ENCODE measurements around the gene CDK5RAP2. TPM values are rescaled to one million over a fixed set of nuclear protein-coding genes. Genes with fewer than 3 reads are reported as not detected.
A peak's percentile ranks its signal among the peaks of the same experiment; 100 is the strongest.

The CDK5RAP2 gene
- total RNA-seq, 1 donor from 2014 or later: 63.6 TPM

GRCh38 chr9:120625222-120625621, 45.3 kb upstream of the CDK5RAP2 start:
- Histone ChIP-seq H3K36me3 (no peaks in the 10 kb centered on the region), H3K27me3 (ENCODE audit: low read depth) (no peaks in the 10 kb centered on the region), H3K4me1 (peaks cover 3% of the 10 kb centered on the region), H3K9me3 (replicated peaks) (no peaks in the 10 kb centered on the region), H3K4me3 (no peak overlapping the region), H3K27ac (replicated peaks) (no peak overlapping the region)
- no peak for DNase-seq
- no peak for TF ChIP-seq CTCF (IDR thresholded peaks at IDR 0.05; ENCODE audit: borderline replicate concordance)
- intact Hi-C loops (cut with micrococcal nuclease): loop anchor here (10.0 kb wide), 1 partner anchor 110 kb away; no protein-coding TSS in a partner anchor

GRCh38 chr9:120622790-120623189, 42.8 kb upstream of the CDK5RAP2 start:
- H3K9me3 ChIP-seq (replicated peaks): no peaks in the 10 kb centered on the region

GRCh38 chr9:120621941-120622340, 42.0 kb upstream of the CDK5RAP2 start:
- no peaks in the 10 kb centered on the region for H3K9me3 ChIP-seq (replicated peaks)
- TF ChIP-seq CTCF (IDR thresholded peaks at IDR 0.05; ENCODE audit: borderline replicate concordance): no peak
- peaks cover 3% of the 10 kb centered on the region for H3K4me1 ChIP-seq
- intact Hi-C loops (cut with micrococcal nuclease): loop anchor here (10.0 kb wide), 1 partner anchor 113 kb away; no protein-coding TSS in a partner anchor
- no peak for DNase-seq
- no peak overlapping the region for H3K4me3 ChIP-seq
- H3K27me3 ChIP-seq (ENCODE audit: low read depth): no peaks in the 10 kb centered on the region
- no peaks in the 10 kb centered on the region for H3K36me3 ChIP-seq
- H3K27ac ChIP-seq (replicated peaks): no peak overlapping the region

More at GRCh38 chr9:120622790-120623189, 42.8 kb upstream of the CDK5RAP2 start:
- H3K4me3 ChIP-seq: no peak overlapping the region
- H3K36me3 ChIP-seq: no peaks in the 10 kb centered on the region
- no peaks in the 10 kb centered on the region for H3K27me3 ChIP-seq (ENCODE audit: low read depth)
- peaks cover 3% of the 10 kb centered on the region for H3K4me1 ChIP-seq
- intact Hi-C loops (cut with micrococcal nuclease): loop anchor here (10.0 kb wide), 1 partner anchor 112 kb away; no protein-coding TSS in a partner anchor
- H3K27ac ChIP-seq (replicated peaks): no peak overlapping the region
- DNase-seq: no peak
- TF ChIP-seq CTCF (IDR thresholded peaks at IDR 0.05; ENCODE audit: borderline replicate concordance): no peak

- Histone ChIP-seq H3K9me3 (replicated peaks) (no peaks in the 10 kb centered on the region), H3K27me3 (ENCODE audit: low read depth) (no peaks in the 10 kb centered on the region), H3K36me3 (no peaks in the 10 kb centered on the region), H3K4me3 (no peak overlapping the region), H3K4me1 (peaks cover 2% of the 10 kb centered on the region), H3K27ac (replicated peaks) (no peak overlapping the region)
- DNase-seq: no peak
- TF ChIP-seq CTCF (IDR thresholded peaks at IDR 0.05; ENCODE audit: borderline replicate concordance): peak; percentile 88
- intact Hi-C loops (cut with micrococcal nuclease): loop anchor here (10.0 kb wide), 1 partner anchor 115 kb away; no protein-coding TSS in a partner anchor
Observed at GRCh38 chr9:120619751-120620655, 40.0 kb upstream of the CDK5RAP2 start.

- Histone ChIP-seq H3K27me3 (ENCODE audit: low read depth) (no peaks in the 10 kb centered on the region), H3K4me1 (no peaks in the 10 kb centered on the region), H3K9me3 (replicated peaks) (no peaks in the 10 kb centered on the region), H3K36me3 (no peaks in the 10 kb centered on the region), H3K27ac (replicated peaks) (no peak overlapping the region), H3K4me3 (no peak overlapping the region)
- no peak for TF ChIP-seq CTCF (IDR thresholded peaks at IDR 0.05; ENCODE audit: borderline replicate concordance)
- DNase-seq: no peak
- intact Hi-C loops (cut with micrococcal nuclease): no loop called here
Observed at GRCh38 chr9:120616966-120617935, 37.3 kb upstream of the CDK5RAP2 start.
